ENCODE results near the gene KRTAP5-8.
"Not testable (repeated sequence)": the region's sequence is repeated elsewhere in the genome, so short reads cannot be mapped to it uniquely, and the experiment has no call there.

Gene KRTAP5-8

DNA sequence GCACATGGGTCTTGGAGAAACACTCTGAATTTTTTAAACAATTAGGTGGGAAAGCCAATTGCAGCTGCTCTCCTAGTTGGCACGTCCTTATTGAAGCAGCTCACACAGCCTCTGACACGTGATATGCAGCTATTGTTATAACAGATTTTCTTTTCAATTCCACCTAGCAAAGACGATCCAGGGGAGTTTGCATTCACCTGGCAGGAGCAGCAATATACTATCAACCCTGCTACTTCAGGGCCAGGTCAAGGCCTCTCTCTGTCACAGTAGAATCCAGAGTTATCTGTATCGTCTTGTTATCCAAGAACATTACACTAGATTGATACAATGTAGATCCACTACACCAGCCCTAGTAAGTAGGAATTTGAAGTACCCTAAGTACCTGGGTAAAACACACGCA is 36.6 kb downstream of the KRTAP5-8 start:
- no peak for DNase-seq (ENCODE audit: low read depth)

DNA sequence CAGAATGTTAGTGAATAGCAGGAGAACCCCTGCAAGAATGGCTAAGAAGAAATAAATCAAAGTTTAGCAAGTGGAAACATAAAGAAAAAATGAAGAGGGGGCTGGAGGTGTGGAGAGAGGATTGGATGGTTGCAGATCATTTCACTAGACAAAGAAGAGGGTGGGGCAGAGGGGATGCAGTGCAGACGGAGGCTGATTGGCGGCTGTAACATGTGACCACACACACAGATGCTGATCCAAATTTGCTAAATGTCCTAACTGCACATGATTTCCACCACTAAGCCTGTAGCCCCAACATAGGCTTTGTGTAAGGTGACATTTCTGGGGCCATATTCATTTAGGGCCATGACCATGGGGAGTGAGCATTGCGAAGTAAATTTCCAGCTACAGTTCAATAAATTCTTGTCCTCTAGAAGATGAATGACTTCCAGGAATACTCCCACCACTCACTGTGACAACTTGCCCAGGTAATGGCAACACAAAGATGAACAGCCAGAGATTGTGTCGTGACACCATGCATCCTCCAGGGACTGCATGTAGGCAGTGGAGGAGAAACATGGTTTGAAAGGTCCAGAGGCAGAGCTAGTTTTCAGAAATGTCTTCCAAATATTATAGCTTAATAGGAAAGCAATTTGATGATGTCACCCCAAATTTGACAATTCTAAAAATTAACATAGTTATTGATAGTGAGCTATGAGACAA is 38.0 kb downstream of the KRTAP5-8 start:
- DNase-seq (ENCODE audit: low read depth) = no peak

DNA sequence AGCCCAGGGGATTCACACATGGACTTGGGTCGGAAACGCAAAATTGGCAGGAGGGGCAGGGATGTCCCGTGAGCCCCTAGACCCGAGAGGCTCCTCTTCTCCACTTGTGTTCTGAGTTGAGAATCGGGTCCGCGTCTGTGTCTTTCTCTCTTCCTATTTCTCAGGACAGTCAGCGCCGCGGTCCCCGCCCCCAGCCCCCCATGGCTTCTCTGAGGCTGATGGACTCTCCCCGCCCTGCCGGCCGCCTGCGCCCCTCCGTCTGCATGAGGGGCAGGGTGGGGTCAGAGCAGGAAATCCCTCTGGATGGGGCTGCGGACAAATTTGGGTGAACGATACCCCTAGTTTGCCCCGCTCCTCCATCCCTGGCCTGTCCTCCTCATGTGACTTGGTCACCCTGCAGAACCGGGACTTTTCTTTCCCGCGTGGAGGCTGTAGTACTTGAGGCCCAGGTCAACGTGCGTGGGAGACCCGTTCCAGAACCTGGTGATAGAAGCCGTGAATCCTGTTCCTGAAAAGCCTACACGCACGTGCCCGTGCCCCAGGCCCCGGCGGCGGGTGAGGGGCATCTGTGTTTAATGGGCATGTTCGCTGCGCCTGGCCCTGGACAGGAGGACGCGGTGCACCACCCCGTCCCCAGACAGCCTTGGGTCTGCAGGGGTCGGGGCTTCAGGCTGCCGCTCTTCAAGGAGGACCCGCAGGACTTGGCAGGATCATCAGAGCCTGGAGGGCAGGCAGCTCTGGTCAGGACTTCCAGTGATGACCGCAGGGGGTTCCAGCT is 39.1 kb downstream of the KRTAP5-8 start:
- not testable (repeated sequence) for DNase-seq (ENCODE audit: low read depth)

DNA sequence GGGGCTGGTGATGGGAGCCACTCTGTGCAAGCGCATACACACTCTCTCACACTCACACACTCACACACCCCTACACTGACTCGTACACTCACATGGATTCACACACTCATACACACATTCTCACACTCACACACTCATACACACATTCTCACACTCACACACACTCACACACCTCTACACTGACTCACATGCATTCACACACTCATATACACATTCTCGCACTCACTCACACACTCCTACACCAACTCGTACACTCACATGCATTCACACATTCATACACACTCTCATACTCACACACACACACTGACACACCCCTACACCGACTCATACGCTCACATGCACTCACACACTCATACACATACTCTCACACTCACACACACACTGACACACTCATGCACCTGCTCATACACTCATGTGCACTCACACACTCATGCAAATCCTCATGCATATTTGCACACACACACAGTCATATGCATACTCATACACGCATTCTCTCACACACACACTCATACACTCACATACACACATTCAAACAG is 39.7 kb downstream of the KRTAP5-8 start:
- no peak for DNase-seq (ENCODE audit: low read depth)

DNA sequence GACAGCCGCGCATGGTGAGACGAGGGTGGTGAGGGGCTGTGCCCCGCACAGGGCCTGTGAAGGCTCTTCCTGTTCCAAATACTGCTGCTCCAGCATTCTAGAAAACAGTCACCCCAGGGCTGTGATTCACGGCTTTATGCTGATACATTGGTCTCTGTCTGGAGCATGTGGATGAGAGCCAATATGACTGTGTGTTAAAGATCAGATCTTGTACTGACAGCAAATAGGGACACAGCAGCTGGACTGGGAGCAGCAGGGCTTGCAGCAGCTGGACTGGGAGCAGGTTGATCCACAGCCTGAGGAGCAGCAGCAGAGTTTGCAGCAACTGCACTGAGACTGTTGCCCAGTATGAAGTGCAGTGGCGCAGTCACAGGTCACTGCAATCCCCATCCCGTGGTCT is 41.7 kb downstream of the KRTAP5-8 start:
- DNase-seq (ENCODE audit: low read depth) = not testable (repeated sequence)

DNA sequence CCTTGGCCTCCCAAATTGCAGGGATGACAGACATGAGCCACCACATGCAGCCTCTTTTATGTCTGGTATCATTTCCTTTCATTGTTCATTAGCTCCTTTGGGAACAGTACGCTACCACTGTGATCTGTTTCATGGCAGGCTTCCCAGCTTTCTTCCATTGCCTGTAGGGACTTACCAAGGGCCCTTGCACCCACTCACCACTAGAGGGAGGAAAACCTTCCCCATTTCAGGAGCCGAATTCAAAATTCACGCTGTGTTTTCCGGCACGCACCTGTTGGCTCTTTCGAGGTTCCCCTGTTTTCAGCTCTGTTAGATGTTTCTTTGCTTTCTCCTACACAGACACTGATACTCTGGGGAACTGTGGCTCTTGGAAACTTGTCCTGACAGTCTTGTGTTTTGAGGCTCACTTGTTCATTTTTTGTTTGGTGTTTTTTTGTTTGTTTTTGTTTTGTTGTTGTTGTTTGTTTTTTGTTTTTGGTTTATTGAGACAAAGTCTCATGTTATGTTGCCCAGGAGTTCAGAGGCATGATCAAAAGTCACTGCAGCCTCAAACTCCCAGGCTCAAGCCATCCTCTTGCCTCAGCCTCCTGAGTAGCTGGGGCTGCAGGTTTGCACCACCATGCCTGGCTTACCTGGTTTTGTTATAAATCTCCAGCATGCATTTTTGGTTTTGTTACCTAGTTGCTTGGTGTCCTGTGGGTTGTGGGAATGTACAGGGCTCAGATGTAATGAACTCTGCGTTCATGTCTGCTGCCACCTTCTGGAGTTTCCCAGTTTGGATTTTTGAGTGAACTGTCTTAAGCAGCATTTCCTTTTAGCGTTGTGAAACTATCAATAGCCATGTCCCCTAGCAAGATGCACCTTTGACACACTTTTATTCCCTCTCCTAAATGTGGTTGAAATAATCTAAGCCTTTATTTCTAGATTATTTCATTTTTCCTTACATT is 42.5 kb downstream of the KRTAP5-8 start:
- DNase-seq (ENCODE audit: low read depth) = no peak

DNA sequence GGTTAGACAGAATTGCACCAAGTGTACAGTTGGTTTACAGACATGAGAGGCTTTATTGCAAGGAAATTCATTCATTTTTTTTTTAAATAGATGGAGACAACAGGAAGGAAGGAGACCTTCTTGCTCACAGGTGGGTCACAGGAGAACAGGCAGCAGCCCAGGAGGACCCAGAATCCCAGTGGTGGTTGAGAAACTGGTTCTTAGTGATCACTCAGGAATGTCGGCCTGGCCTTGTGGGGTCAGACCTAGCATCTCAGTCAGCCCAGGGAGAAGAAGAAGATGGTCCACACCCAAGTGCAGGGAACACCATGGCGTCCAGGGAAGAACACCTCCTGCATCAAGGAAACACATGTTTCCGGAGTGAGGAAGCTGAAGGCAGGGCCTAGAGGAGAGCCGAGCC is 44.0 kb downstream of the KRTAP5-8 start:
- DNase-seq (ENCODE audit: low read depth) = no peak

DNA sequence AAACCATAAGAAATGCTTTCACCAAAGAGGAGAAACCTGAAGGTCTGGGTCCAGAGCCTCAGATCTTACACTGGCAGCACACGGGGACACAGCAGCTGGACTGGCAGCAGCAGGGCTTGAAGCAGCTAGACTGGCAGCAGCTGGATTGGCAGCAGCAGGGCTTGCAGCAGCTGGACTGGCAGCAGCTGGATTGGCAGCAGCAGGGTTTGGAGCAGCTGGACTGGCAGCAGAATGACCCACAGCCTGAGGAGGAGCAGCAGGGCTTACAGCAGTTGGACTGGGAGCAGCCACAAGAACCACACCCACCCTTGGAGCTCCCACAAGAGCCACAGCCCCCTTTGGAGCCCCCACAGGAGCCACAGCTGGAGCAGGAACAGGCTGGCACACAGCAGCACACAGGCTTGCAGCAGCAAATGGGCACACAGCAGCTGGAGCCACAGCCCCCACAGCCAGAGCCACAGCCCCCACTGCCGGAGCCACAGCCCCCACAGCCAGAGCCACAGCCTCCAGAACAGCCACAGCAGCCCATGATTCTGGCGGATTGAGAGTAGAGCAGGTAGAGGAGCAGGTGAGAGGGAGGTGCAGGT is 44.6 kb downstream of the KRTAP5-8 start, which contains the start of gene KRTAP5-11:
TSS of gene KRTAP5-11 (minus strand) at position 567 of the 587 bp plus-strand sequence. CDS start at position 529, 38 bp downstream.
- DNase-seq (ENCODE audit: low read depth) = no peak

DNA sequence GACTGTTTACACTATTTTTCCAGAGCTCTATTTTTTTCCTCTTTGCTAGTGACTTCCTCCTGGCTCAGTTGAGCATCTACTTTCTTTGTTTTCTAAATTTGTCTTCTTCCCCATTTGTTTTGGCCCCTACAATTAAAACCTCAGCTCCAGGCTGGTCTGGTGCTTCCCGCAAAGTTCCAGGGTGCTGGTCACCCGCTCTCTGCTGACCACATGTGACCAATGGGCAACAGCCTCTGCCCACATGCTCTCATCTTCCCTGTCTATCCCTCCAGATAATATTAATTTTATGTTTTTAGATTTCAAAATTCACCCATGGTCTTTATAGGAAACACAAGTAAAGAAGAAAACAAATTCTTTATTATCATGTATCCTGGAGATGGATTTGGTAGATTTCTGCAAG is 45.1 kb downstream of the KRTAP5-8 start:
- DNase-seq (ENCODE audit: low read depth) = not testable (repeated sequence)

DNA sequence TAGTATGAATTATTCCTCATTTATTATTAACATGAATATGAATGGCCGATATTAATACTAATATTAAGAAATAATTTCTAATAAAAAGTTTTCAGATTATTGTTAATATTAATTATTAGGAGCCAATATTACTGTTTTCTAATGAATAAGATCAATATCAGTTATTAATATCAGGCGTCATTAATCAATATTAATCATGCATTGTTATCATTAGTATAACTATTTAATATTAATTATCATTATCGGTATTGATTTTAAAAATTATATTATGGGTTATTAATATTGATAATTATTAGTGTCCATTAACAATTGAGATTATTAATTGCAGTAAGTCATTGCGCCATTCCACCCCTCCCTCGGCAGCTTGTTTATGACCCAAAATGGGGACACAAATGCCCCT is 47.8 kb downstream of the KRTAP5-8 start:
- not testable (repeated sequence) for DNase-seq (ENCODE audit: low read depth)

DNA sequence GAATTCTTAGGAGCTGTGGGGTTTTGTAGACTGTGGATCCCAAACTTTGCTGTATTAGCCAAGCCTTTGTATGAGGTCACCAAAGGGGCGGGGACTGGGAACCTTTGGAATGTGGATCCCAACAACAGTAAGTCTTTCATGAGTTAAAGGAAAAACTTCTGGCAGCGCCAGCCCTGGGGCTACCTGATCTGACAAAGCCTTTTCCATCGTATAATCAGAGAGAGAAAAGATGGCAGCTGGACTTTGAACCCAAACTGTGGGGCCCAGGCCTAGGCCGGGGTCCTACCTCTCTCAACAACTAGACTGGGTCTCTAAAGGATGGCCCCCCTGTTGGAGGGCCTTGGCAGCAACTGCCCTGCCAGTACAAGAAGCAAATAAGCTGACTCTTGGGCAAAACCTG is 50.5 kb downstream of the KRTAP5-8 start:
- DNase-seq (ENCODE audit: low read depth) = not testable (repeated sequence)
